Cardiac fibroblast (primary cell): Measurements from ENCODE around the gene S100A13.
A peak's percentile ranks its signal among the peaks of the same experiment; 100 is the strongest.

Experiments used
- DNase-seq, 2 donors: peaks; one replicate each; pipeline versions ENCODE4 v3.0.0 to v3.0.0-alpha.2; 2010; ENCODE audit warnings: low read depth in 2 of 2
- H3K4me3 ChIP-seq, 2 donors: replicated peaks in 1 of 2; 1 replicate in 1 of 2; 2 replicates in 1 of 2; pipeline ENCODE4 v1.5.1; 2011; ENCODE audit warnings: low read depth in 2 of 2, low read length in 2 of 2, mild to moderate bottlenecking in 2 of 2, moderate library complexity in 1 of 2
- CTCF ChIP-seq: IDR thresholded peaks from one replicate; pipeline ENCODE4 v1.5.1; 2011; ENCODE audit warnings: low read depth, mild to moderate bottlenecking, low read length, inconsistent platforms

Gene S100A13

GRCh38 chr1:153573351-153573750 lies 54.0 kb downstream of the S100A13 start:
- DNase-seq = peak in 1 of 2 donors; percentile 57
- no peak for TF ChIP-seq CTCF
- no peak overlapping the region for H3K4me3 ChIP-seq

- peak; percentile 86 to 89 for DNase-seq
- no peak overlapping the region for H3K4me3 ChIP-seq
- peak; percentile 94 for TF ChIP-seq CTCF
Measured at GRCh38 chr1:153572569-153573015, 54.7 kb downstream of the S100A13 start.

- no peak overlapping the region for H3K4me3 ChIP-seq
- TF ChIP-seq CTCF = no peak
- DNase-seq = no peak
Measured at GRCh38 chr1:153571706-153572105, 55.6 kb downstream of the S100A13 start.

GRCh38 chr1:153570874-153571273 lies 56.4 kb downstream of the S100A13 start:
- no peak overlapping the region for H3K4me3 ChIP-seq
- TF ChIP-seq CTCF = no peak
- DNase-seq = no peak

GRCh38 chr1:153569465-153569864 lies 57.8 kb downstream of the S100A13 start:
- no peak for TF ChIP-seq CTCF
- DNase-seq = no peak
- no peak overlapping the region for H3K4me3 ChIP-seq
